Dendritic cell treated with granulocyte-macrophage colony-stimulating factor and Interleukin-4, amounts not matched to agents 40 ng/mL and 50 ng/mL, for 4 days (primary cell): ENCODE results near the gene DMPK.
"Not testable (repeated sequence)": the region's sequence is repeated elsewhere in the genome, so short reads cannot be mapped to it uniquely, and the experiment has no call there.

Experiments
- H3K27ac Mint-ChIP-seq: one replicate; pipeline ENCODE4 v1.8.0; 2022; ENCODE audit warnings: mild to moderate bottlenecking, mixed read lengths
- H3K27me3 Mint-ChIP-seq: one replicate; pipeline ENCODE4 v1.8.0; 2022; ENCODE audit warnings: mild to moderate bottlenecking, mixed read lengths
- H3K36me3 Mint-ChIP-seq: one replicate; pipeline ENCODE4 v1.8.0; 2022; ENCODE audit warnings: low read depth, mixed read lengths
- H3K4me1 Mint-ChIP-seq: one replicate; pipeline ENCODE4 v1.8.0; 2022; ENCODE audit warnings: low read depth, mixed read lengths
- H3K4me3 Mint-ChIP-seq: one replicate; pipeline ENCODE4 v1.8.0; 2022; ENCODE audit warnings: mild to moderate bottlenecking, moderate library complexity, mixed read lengths
- H3K9me3 Mint-ChIP-seq: one replicate; pipeline ENCODE4 v1.8.0; 2022; ENCODE audit warnings: mixed read lengths
- intact Hi-C: fragments of 100-400 bp; cut with micrococcal nuclease; formaldehyde crosslinking; loops from one replicate; pipeline ENCODE4 v1.15.0; 2022

Gene DMPK

GRCh38 chr19:45742969-45743368 is 39.3 kb downstream of the DMPK start:
- Mint-ChIP-seq H3K9me3 (no peaks in the 10 kb centered on the region), H3K36me3 (no peaks in the 10 kb centered on the region), H3K27ac (no peak overlapping the region), H3K4me3 (no peak overlapping the region), H3K27me3 (peaks cover 55% of the 10 kb centered on the region), H3K4me1 (peaks cover 15% of the 10 kb centered on the region)
- intact Hi-C loops = no loop called here

GRCh38 chr19:45739498-45740439 is 42.5 kb downstream of the DMPK start:
- Mint-ChIP-seq H3K27me3 (peaks cover 34% of the 10 kb centered on the region), H3K9me3 (no peaks in the 10 kb centered on the region), H3K4me3 (no peak overlapping the region), H3K4me1 (peaks cover 15% of the 10 kb centered on the region), H3K36me3 (no peaks in the 10 kb centered on the region), H3K27ac (peak overlapping the region; percentile 56)
- intact Hi-C loops = no loop called here

- Mint-ChIP-seq H3K36me3 (peaks cover 11% of the 10 kb centered on the region), H3K4me3 (no peak within 1 kb of the TSS), H3K9me3 (no peaks in the 10 kb centered on the region), H3K27ac (no peak within 1 kb of the TSS), H3K4me1 (peaks cover 25% of the 10 kb centered on the region), H3K27me3 (peaks cover 11% of the 10 kb centered on the region)
- intact Hi-C loops = loop anchor here (5.0 kb wide), 1 partner anchor 264 kb away; the partner anchor contains the start of gene CCDC61
Measured at GRCh38 chr19:45733160-45733810, 49.0 kb downstream of the DMPK start, which contains the start of gene MEIOSIN. TSS of gene MEIOSIN (plus strand) at chr19:45733439. CDS start at chr19:45735377, 1,938 bp downstream.

- Mint-ChIP-seq H3K27ac (peak within 1 kb of the TSS; percentile 91), H3K4me3 (peak within 1 kb of the TSS; percentile 97), H3K4me1 (peaks cover 50% of the 10 kb centered on the region), H3K27me3 (no peaks in the 10 kb centered on the region), H3K9me3 (no peaks in the 10 kb centered on the region), H3K36me3 (peaks cover 28% of the 10 kb centered on the region)
- intact Hi-C loops = loop anchor here (1.0 to 5.0 kb wide), 2 partner anchors 13 to 267 kb away; partner anchors contain the start of gene CCDC61
Measured at GRCh38 chr19:45730368-45731288, 51.7 kb downstream of the DMPK start, which contains the start of gene FBXO46. TSS of gene FBXO46 (minus strand) at chr19:45730896. CDS start at chr19:45713495, 17,401 bp downstream.

GRCh38 chr19:45729800-45730290 is 52.4 kb downstream of the DMPK start:
- peaks cover 30% of the 10 kb centered on the region for H3K36me3 Mint-ChIP-seq
- H3K27me3 Mint-ChIP-seq = no peaks in the 10 kb centered on the region
- intact Hi-C loops = loop anchor here (1.0 to 5.0 kb wide), 2 partner anchors 13 to 267 kb away; partner anchors contain the start of gene CCDC61
- H3K27ac Mint-ChIP-seq = peak overlapping the region; percentile 91
- H3K4me3 Mint-ChIP-seq = peak overlapping the region; percentile 97
- H3K4me1 Mint-ChIP-seq = peaks cover 51% of the 10 kb centered on the region
- H3K9me3 Mint-ChIP-seq = no peaks in the 10 kb centered on the region

- H3K27me3 Mint-ChIP-seq, H3K4me3 Mint-ChIP-seq, intact Hi-C loops, H3K9me3 Mint-ChIP-seq: not testable (repeated sequence)
- Mint-ChIP-seq H3K36me3 (peaks cover 34% of the 10 kb centered on the region), H3K4me1 (peaks cover 58% of the 10 kb centered on the region), H3K27ac (peak overlapping the region; percentile 6)
Measured at GRCh38 chr19:45728683-45729082, 53.6 kb downstream of the DMPK start.

- H3K27me3 Mint-ChIP-seq, H3K9me3 Mint-ChIP-seq, H3K4me3 Mint-ChIP-seq, intact Hi-C loops: not testable (repeated sequence)
- Mint-ChIP-seq H3K27ac (peak overlapping the region; percentile 82), H3K4me1 (peaks cover 58% of the 10 kb centered on the region), H3K36me3 (peaks cover 62% of the 10 kb centered on the region)
Measured at GRCh38 chr19:45720065-45720464, 62.2 kb downstream of the DMPK start.
